ENCODE results near the gene MACF1. TPM values are rescaled to one million over a fixed set of nuclear protein-coding genes. Genes with fewer than 3 reads are reported as not detected.

MACF1 gene
- total RNA-seq, 4 donors from 2014 or later = 210 to 602 (median 573) TPM

- DNase-seq = peak; percentile 52 to 78
- H3K36me3 ChIP-seq = no peaks in the 10 kb centered on the region
- intact Hi-C loops (cut with DNase I; ENCODE audit: low total_unique reads) = no loop called here
- H3K27me3 ChIP-seq = no peaks in the 10 kb centered on the region
- H3K4me3 ChIP-seq = peak overlapping the region; percentile 22 to 35
- peak in 1 of 2 donors; percentile 49 for TF ChIP-seq POLR2A (IDR thresholded peaks at IDR 0.05)
- no peak for TF ChIP-seq CTCF (IDR thresholded peaks at IDR 0.05)
- no peaks in the 10 kb centered on the region for H3K9me3 ChIP-seq
- peaks cover 0 to 20% of the 10 kb centered on the region in 2 donors for H3K4me1 ChIP-seq
- H3K27ac ChIP-seq = peak overlapping the region; percentile 90 to 96
These were observed 63.7 kb downstream of the MACF1 start for GRCh38 chr1:39268112-39268581.

GRCh38 chr1:39268906-39269305 is 64.4 kb downstream of the MACF1 start:
- intact Hi-C loops (cut with DNase I; ENCODE audit: low total_unique reads) = no loop called here
- no peaks in the 10 kb centered on the region for H3K9me3 ChIP-seq
- no peaks in the 10 kb centered on the region for H3K36me3 ChIP-seq
- peak overlapping the region; percentile 90 to 96 for H3K27ac ChIP-seq
- TF ChIP-seq POLR2A (IDR thresholded peaks at IDR 0.05) = no peak
- no peak for TF ChIP-seq CTCF (IDR thresholded peaks at IDR 0.05)
- H3K27me3 ChIP-seq = no peaks in the 10 kb centered on the region
- DNase-seq = no peak
- peak overlapping the region; percentile 22 to 35 for H3K4me3 ChIP-seq
- H3K4me1 ChIP-seq = peaks cover 0 to 20% of the 10 kb centered on the region in 2 donors

GRCh38 chr1:39269349-39269748 is 64.9 kb downstream of the MACF1 start:
- DNase-seq = no peak
- H3K9me3 ChIP-seq = no peaks in the 10 kb centered on the region
- peak overlapping the region; percentile 12 to 22 for H3K4me3 ChIP-seq
- peaks cover 0 to 20% of the 10 kb centered on the region in 2 donors for H3K4me1 ChIP-seq
- H3K36me3 ChIP-seq = no peaks in the 10 kb centered on the region
- no peak for TF ChIP-seq POLR2A (IDR thresholded peaks at IDR 0.05)
- no peak for TF ChIP-seq CTCF (IDR thresholded peaks at IDR 0.05)
- intact Hi-C loops (cut with DNase I; ENCODE audit: low total_unique reads) = no loop called here
- no peaks in the 10 kb centered on the region for H3K27me3 ChIP-seq
- peak overlapping the region; percentile 90 to 96 for H3K27ac ChIP-seq

GRCh38 chr1:39269791-39270342 is 65.4 kb downstream of the MACF1 start:
- Histone ChIP-seq H3K4me3 (peak overlapping the region; percentile 1 to 12), H3K36me3 (no peaks in the 10 kb centered on the region), H3K27ac (peak overlapping the region; percentile 90 to 96), H3K27me3 (no peaks in the 10 kb centered on the region), H3K4me1 (peaks cover 0 to 20% of the 10 kb centered on the region in 2 donors), H3K9me3 (no peaks in the 10 kb centered on the region)
- peak in 1 of 2 donors; percentile 53 for TF ChIP-seq POLR2A (IDR thresholded peaks at IDR 0.05)
- TF ChIP-seq CTCF (IDR thresholded peaks at IDR 0.05) = no peak
- DNase-seq = peak; percentile 45 to 76
- intact Hi-C loops (cut with DNase I; ENCODE audit: low total_unique reads) = no loop called here

GRCh38 chr1:39270368-39270767 is 65.9 kb downstream of the MACF1 start:
- TF ChIP-seq CTCF (IDR thresholded peaks at IDR 0.05) = no peak
- Histone ChIP-seq H3K27ac (peak overlapping the region; percentile 90 to 96), H3K36me3 (no peaks in the 10 kb centered on the region), H3K9me3 (no peaks in the 10 kb centered on the region), H3K27me3 (no peaks in the 10 kb centered on the region), H3K4me1 (peaks cover 0 to 20% of the 10 kb centered on the region in 2 donors), H3K4me3 (peak overlapping the region; percentile 1 to 12)
- intact Hi-C loops (cut with DNase I; ENCODE audit: low total_unique reads) = no loop called here
- DNase-seq = no peak

Data from uterus (tissue), 4 donors.